H1 (cell line): Measurements from ENCODE around the gene KCNK2. TPM values are rescaled to one million over a fixed set of nuclear protein-coding genes. Genes with fewer than 3 reads are reported as not detected.

ENCODE experiments used
- CTCF ChIA-PET: fragments of 300-600 bp; sonication (Branson Sonifier 250); formaldehyde crosslinking; loops from one replicate; lab custom pipeline; 2021; ENCODE audit not compliant: partially characterized antibody; lab: Charles Lee
- POLR2A ChIA-PET: fragments of 300-600 bp; sonication (Branson Sonifier 250); formaldehyde crosslinking; loops from one replicate; lab custom pipeline; 2021; ENCODE audit warnings: inconsistent platforms; ENCODE audit not compliant: partially characterized antibody; lab: Charles Lee
- DNase-seq, 2 experiments: peaks; one replicate each; pipeline versions ENCODE4 v3.0.0 to v3.0.0-alpha.2; 2010 to 2022; ENCODE audit warnings: low spot score in 2 of 2, low read depth in 1 of 2, mixed read lengths in 1 of 2
- FAIRE-seq: peaks from 2 replicates; lab custom pipeline; 2011; peaks lifted over from hg19 to GRCh38; lab: Jason Lieb, UNC
- H2AFZ ChIP-seq: 2 replicates; pipeline ENCODE4 v1.8.1; 2012; ENCODE audit warnings: low read length, inconsistent platforms
- H2AK5ac ChIP-seq: 2 replicates; pipeline ENCODE4 v1.6.1; 2013; ENCODE audit warnings: low read depth, low read length
- H2BK120ac ChIP-seq: replicated peaks from 2 replicates; pipeline ENCODE3; 2013; ENCODE audit warnings: low read depth, low read length, inconsistent platforms
- H2BK12ac ChIP-seq: 2 replicates; pipeline ENCODE4 v1.6.1; 2013; ENCODE audit warnings: low read depth, low read length
- H2BK15ac ChIP-seq: 2 replicates; pipeline ENCODE4 v1.6.1; 2013; ENCODE audit warnings: low read length
- H2BK20ac ChIP-seq: 2 replicates; pipeline ENCODE4 v1.6.1; 2013; ENCODE audit warnings: low read length
- H2BK5ac ChIP-seq: 2 replicates; pipeline ENCODE4 v1.6.1; 2013; ENCODE audit warnings: low read depth, low read length
- H3K14ac ChIP-seq: 2 replicates; pipeline ENCODE4 v1.6.1; 2013; ENCODE audit warnings: inconsistent platforms; ENCODE audit not compliant: insufficient read length
- H3K18ac ChIP-seq: 2 replicates; pipeline ENCODE4 v1.6.1; 2013; ENCODE audit warnings: low read length; ENCODE audit errors: extremely low read depth
- H3K23ac ChIP-seq: 2 replicates; pipeline ENCODE4 v1.6.1; 2013; ENCODE audit warnings: inconsistent platforms; ENCODE audit not compliant: insufficient read length
- H3K23me2 ChIP-seq: 2 replicates; pipeline ENCODE4 v1.6.1; 2013; ENCODE audit warnings: low read depth, low read length
- H3K27ac ChIP-seq: 2 replicates; pipeline ENCODE4 v1.6.1; 2011; ENCODE audit warnings: low read depth, low read length, inconsistent platforms
- H3K27me3 ChIP-seq, 4 experiments: replicated peaks in 1 of 4; 1 replicate in 1 of 4; 2 replicates in 3 of 4; pipeline versions ENCODE4 v1.6.1 to v1.8.1; 2011 to 2013; ENCODE audit warnings: low read length in 3 of 4, mild to moderate bottlenecking in 3 of 4, inconsistent platforms in 2 of 4, mixed read lengths in 2 of 4, moderate library complexity in 1 of 4; ENCODE audit not compliant: control insufficient read depth in 3 of 4, insufficient read depth in 3 of 4; ENCODE audit errors: extremely low read depth in 1 of 4
- H3K36me3 ChIP-seq, 4 experiments: 2 replicates each; pipeline versions ENCODE4 v1.6.1 to v1.8.1; 2011 to 2013; ENCODE audit warnings: mild to moderate bottlenecking in 4 of 4, low read length in 3 of 4, moderate library complexity in 2 of 4, control low read depth in 1 of 4, inconsistent platforms in 1 of 4; ENCODE audit not compliant: insufficient read depth in 4 of 4, control insufficient read depth in 2 of 4
- H3K4ac ChIP-seq: replicated peaks from 2 replicates; pipeline ENCODE3; 2013; ENCODE audit warnings: low read length, low read depth, mixed read lengths, inconsistent platforms; ENCODE audit not compliant: insufficient read length
- H3K4me1 ChIP-seq, 4 experiments: replicated peaks in 1 of 4; 1 replicate in 1 of 4; 2 replicates in 3 of 4; pipeline versions ENCODE4 v1.6.1 to v1.8.1; 2011 to 2013; ENCODE audit warnings: low read length in 3 of 4, inconsistent platforms in 2 of 4, mixed read lengths in 1 of 4; ENCODE audit not compliant: insufficient read depth in 4 of 4, control insufficient read depth in 3 of 4
- H3K4me2 ChIP-seq, 2 experiments: 2 replicates each; pipeline versions ENCODE4 v1.6.1 to v1.8.1; 2011 to 2013; ENCODE audit warnings: low read depth in 2 of 2, low read length in 2 of 2, control low read depth in 1 of 2, inconsistent platforms in 1 of 2, mild to moderate bottlenecking in 1 of 2; ENCODE audit not compliant: insufficient read depth in 1 of 2
- H3K4me3 ChIP-seq, 4 experiments: fragments of 200-600, 300-600 bp in 1 of 4; sonication (generic), shearing (Covaris generic), sonication (Bioruptor Twin) in 1 of 4; 2 replicates each; pipeline versions ENCODE4 v1.5.1 to v1.8.1; 2011 to 2016; ENCODE audit warnings: low read length in 4 of 4, low read depth in 3 of 4, control low read depth in 2 of 4, inconsistent platforms in 2 of 4, mild to moderate bottlenecking in 2 of 4, mixed read lengths in 1 of 4, moderate library complexity in 1 of 4; ENCODE audit not compliant: insufficient read depth in 2 of 4; ENCODE audit errors: extremely low read depth in 1 of 4
- H3K56ac ChIP-seq: replicated peaks from 2 replicates; pipeline ENCODE3; 2013; ENCODE audit warnings: low read depth, mild to moderate bottlenecking, mixed read lengths, low read length, inconsistent platforms; ENCODE audit not compliant: insufficient read length
- H3K79me1 ChIP-seq: 2 replicates; pipeline ENCODE4 v1.6.1; 2013; ENCODE audit warnings: low read depth, low read length, control low read depth
- H3K79me2 ChIP-seq, 2 experiments: 2 replicates each; pipeline versions ENCODE4 v1.6.1 to v1.8.1; 2012 to 2013; ENCODE audit warnings: low read length in 2 of 2, mild to moderate bottlenecking in 2 of 2, inconsistent platforms in 1 of 2; ENCODE audit not compliant: insufficient read depth in 2 of 2, control insufficient read depth in 1 of 2
- H3K9ac ChIP-seq, 4 experiments: replicated peaks in 1 of 4; 1 replicate in 1 of 4; 2 replicates in 3 of 4; pipeline versions ENCODE4 v1.6.1 to v1.8.1; 2011 to 2013; ENCODE audit warnings: low read depth in 3 of 4, low read length in 3 of 4, control low read depth in 2 of 4, mild to moderate bottlenecking in 2 of 4, moderate library complexity in 2 of 4, inconsistent platforms in 1 of 4; ENCODE audit errors: extremely low read depth in 1 of 4
- H3K9me3 ChIP-seq, 2 experiments: 2 replicates each; pipeline versions ENCODE4 v1.6.1 to v1.8.1; 2012 to 2013; ENCODE audit warnings: mild to moderate bottlenecking in 2 of 2, moderate library complexity in 2 of 2, control low read depth in 1 of 2, inconsistent platforms in 1 of 2, low read depth in 1 of 2, low read length in 1 of 2, mixed read lengths in 1 of 2; ENCODE audit not compliant: insufficient read depth in 2 of 2
- H4K20me1 ChIP-seq, 2 experiments: replicated peaks in 1 of 2; 2 replicates each; pipeline versions ENCODE3 to v1.8.1; 2011 to 2013; ENCODE audit warnings: inconsistent platforms in 2 of 2, low read length in 2 of 2, mild to moderate bottlenecking in 1 of 2; ENCODE audit not compliant: insufficient read depth in 2 of 2, control insufficient read depth in 1 of 2
- H4K5ac ChIP-seq: 2 replicates; pipeline ENCODE4 v1.6.1; 2013; ENCODE audit warnings: low read length, low read depth, mixed read lengths, inconsistent platforms; ENCODE audit not compliant: insufficient read length
- H4K8ac ChIP-seq: 2 replicates; pipeline ENCODE4 v1.8.0; 2013; ENCODE audit warnings: mild to moderate bottlenecking, moderate library complexity, low read length, inconsistent platforms; ENCODE audit not compliant: insufficient read depth; ENCODE audit errors: extremely low read depth
- H4K91ac ChIP-seq: replicated peaks from 2 replicates; pipeline ENCODE3; 2013; ENCODE audit warnings: low read length, mixed read lengths, inconsistent platforms; ENCODE audit not compliant: insufficient read length
- BACH1 ChIP-seq: IDR thresholded peaks from 2 replicates; pipeline ENCODE4 v1.6.1; 2012; ENCODE audit warnings: low read length, improper control_type of control experiment
- CEBPB ChIP-seq: IDR thresholded peaks from 2 replicates; pipeline ENCODE4 v1.6.1; 2012; ENCODE audit warnings: low read depth, low read length
- E2F6 ChIP-seq: IDR thresholded peaks from 2 replicates; pipeline ENCODE4 v1.6.1; 2012; ENCODE audit warnings: inconsistent platforms
- KDM4A ChIP-seq: IDR thresholded peaks from one replicate; pipeline ENCODE4 v1.7.1; 2012; ENCODE audit warnings: low read depth, mild to moderate bottlenecking, moderate library complexity, low read length, inconsistent platforms; ENCODE audit not compliant: severe bottlenecking
- RFX5 ChIP-seq: IDR thresholded peaks from 2 replicates; pipeline ENCODE4 v1.6.1; 2011; ENCODE audit warnings: low read depth, low read length, improper control_type of control experiment, borderline replicate concordance
- SP2 ChIP-seq: IDR thresholded peaks from 2 replicates; pipeline ENCODE4 v1.6.1; 2012; ENCODE audit warnings: mild to moderate bottlenecking, low read length, inconsistent platforms
- TBP ChIP-seq: IDR thresholded peaks from 2 replicates; pipeline ENCODE4 v1.6.1; 2011; ENCODE audit warnings: low read depth, low read length, improper control_type of control experiment
- WGBS, 2 experiments: shearing (Covaris generic) in 1 of 2; methylation state at CpG; one replicate each; pipeline versions ENCODE4 v1.1.6 to v1.1.7; 2013 to 2015; ENCODE audit warnings: low lambda C conversion rate in 2 of 2, mixed read lengths in 2 of 2, inconsistent platforms in 1 of 2, low coverage in 1 of 2, missing lambda C conversion rate in 1 of 2; ENCODE audit not compliant: insufficient replicate concordance in 2 of 2, insufficient coverage in 1 of 2, insufficient read length in 1 of 2; ENCODE audit errors: extremely low coverage in 1 of 2, missing lambda C conversion rate in 1 of 2; 5-methylcytosine and 5-hydroxymethylcytosine counted together
- polyA plus RNA-seq, 7 experiments: library from polyadenylated mRNA; depleted of rRNA in 3 of 7; stranded (reverse) in 5 of 7; unstranded in 2 of 7; fragments of >200 nt in 5 of 7; fragments of 200-250 nt in 2 of 7; gene quantifications; 1 replicate in 5 of 7; 2 replicates in 1 of 7; 4 replicates in 1 of 7; pipeline versions ENCODE4 v1.2.1 to v1.2.3, GENCODE V29; 2011 to 2013; ENCODE audit warnings: missing spikeins in 2 of 7, mixed read lengths in 2 of 7
- total RNA-seq: library from RNA; stranded (reverse); fragmentation: NEBNext Ultra II Directional; extraction: Animal tissue kit (Norgen Biotek cat#: 25700); gene quantifications from 2 replicates; pipeline ENCODE4 v1.2.1, GENCODE V29; 2021

Gene KCNK2
- total and polyA plus RNA-seq, 2 of the 8 experiments (the other 6 are each of a cell fraction or from before 2014, with no cell fraction given) = 0.59 to 1.2 TPM

- ChIA-PET POLR2A (no interaction called here), CTCF (no interaction called here)
- no peak overlapping the region for H3K4me3 ChIP-seq
- H3K27ac ChIP-seq = no peak overlapping the region
- no peak overlapping the region for H3K9ac ChIP-seq
- no peak overlapping the region for H3K23ac ChIP-seq
- H3K56ac ChIP-seq = no peak overlapping the region
- DNase-seq (no peak), FAIRE-seq (no peak)
- no peaks in the 10 kb centered on the region for H3K36me3 ChIP-seq
- H3K14ac ChIP-seq = no peak overlapping the region
- WGBS, 2 experiments = 94% methylated on average over 2 of the region's 2 CpGs; no CpG with 5 or more reads in 1 of the 2 experiments
- H4K5ac ChIP-seq = no peak overlapping the region
- no peaks in the 10 kb centered on the region for H4K20me1 ChIP-seq
- no peaks in the 10 kb centered on the region for H3K27me3 ChIP-seq
- H2BK120ac ChIP-seq = no peak overlapping the region
- H3K79me1 ChIP-seq = no peaks in the 10 kb centered on the region
- H2AFZ ChIP-seq = no peak overlapping the region
- no peak overlapping the region for H4K91ac ChIP-seq
- H3K18ac ChIP-seq = no peak overlapping the region
- H3K9me3 ChIP-seq = no peaks in the 10 kb centered on the region
- H2BK5ac ChIP-seq = no peak overlapping the region
- H3K4me1 ChIP-seq = peaks cover 0 to 14% (median 8%) of the 10 kb centered on the region in 4 experiments; a peak in 5 of 7 replicates
- H2BK20ac ChIP-seq = no peak overlapping the region
- H3K23me2 ChIP-seq = no peaks in the 10 kb centered on the region
- H2BK12ac ChIP-seq = no peak overlapping the region
- H3K4ac ChIP-seq = no peak overlapping the region
- TF ChIP-seq RFX5 (no peak), KDM4A (no peak), SP2 (no peak), TBP (no peak), E2F6 (no peak), CEBPB (no peak), BACH1 (no peak)
- no peak overlapping the region for H3K4me2 ChIP-seq
- H3K79me2 ChIP-seq = no peaks in the 10 kb centered on the region
- no peak overlapping the region for H2AK5ac ChIP-seq
- H4K8ac ChIP-seq = no peak overlapping the region
- no peak overlapping the region for H2BK15ac ChIP-seq
Measured at GRCh38 chr1:215202868-215203267, 120.3 kb downstream of the KCNK2 start.
